Measurements from ENCODE around the gene COL27A1.

DNA sequence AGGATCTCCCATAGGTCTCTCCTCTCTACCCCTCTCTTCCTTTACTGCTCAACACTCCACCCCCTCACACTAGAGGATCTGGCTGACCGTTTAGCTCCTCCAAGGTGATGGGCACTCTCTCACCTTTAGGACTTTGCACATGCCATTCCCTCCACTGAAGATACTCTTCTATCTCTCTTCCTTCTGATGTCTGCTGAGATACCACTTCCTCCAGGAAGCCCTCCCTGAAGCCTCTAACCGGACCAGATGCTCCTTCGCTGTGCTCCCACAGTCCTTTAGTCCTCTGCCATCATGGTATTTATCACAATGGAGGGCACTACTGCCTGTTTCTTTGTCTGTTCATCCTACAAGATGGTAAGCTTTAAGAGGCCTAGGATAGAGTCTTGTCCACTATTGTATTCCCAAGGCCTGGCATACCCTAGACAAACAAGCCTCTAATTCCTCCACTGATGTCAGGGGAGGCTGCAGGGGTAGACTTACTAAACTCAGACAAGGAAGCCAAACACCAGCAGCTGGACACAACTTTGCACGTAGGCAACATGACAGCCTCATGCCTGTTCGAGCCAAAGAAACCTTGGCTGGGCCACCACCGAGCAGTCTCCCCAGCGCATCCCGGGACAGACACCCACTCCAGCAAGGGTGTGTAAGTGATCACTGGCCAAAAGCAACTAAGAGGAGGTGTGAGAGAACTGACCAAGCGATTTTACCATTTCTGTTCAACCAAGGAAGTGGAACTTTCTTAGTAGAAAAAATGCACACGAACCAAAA lies 194.6 kb downstream of the COL27A1 start:
- TF ChIP-seq POLR2A (IDR thresholded peaks at IDR 0.05; ENCODE audit: low read depth, low read length), result no peak
- no peak for TF ChIP-seq POLR2AphosphoS5 (IDR thresholded peaks at IDR 0.05; ENCODE audit: low read depth, low read length)
- TF ChIP-seq TAF1 (IDR thresholded peaks at IDR 0.05; ENCODE audit: low read depth, low read length), result no peak
- TF ChIP-seq PAX5 (IDR thresholded peaks at IDR 0.05; ENCODE audit: insufficient read depth, low read length, severe bottlenecking), result no peak
